Measurements from ENCODE around the gene CRYGB. TPM values are rescaled to one million over a fixed set of nuclear protein-coding genes. Genes with fewer than 3 reads are reported as not detected.

The CRYGB gene
- total and polyA plus RNA-seq, 3 donors from 2014 or later = 0.56 to 0.79 TPM; not detected in 1

- intact Hi-C loops (cut with DNase I; ENCODE audit: low total_unique reads) = no loop called here
- H3K27ac ChIP-seq = no peak overlapping the region
- TF ChIP-seq POLR2A (IDR thresholded peaks at IDR 0.05) (no peak), CTCF (IDR thresholded peaks at IDR 0.05) (no peak)
- no peaks in the 10 kb centered on the region for H3K36me3 ChIP-seq (ENCODE audit: low read depth, missing control alignments)
- 74 to 81% methylated on average over 9 of the region's 9 CpGs for WGBS, 2 donors
- no peak overlapping the region for H3K4me3 ChIP-seq
- no peaks in the 10 kb centered on the region for H3K27me3 ChIP-seq
- H3K9me3 ChIP-seq = no peaks in the 10 kb centered on the region
- H3K4me1 ChIP-seq = no peaks in the 10 kb centered on the region
- DNase-seq = no peak
Observed at GRCh38 chr2:208174144-208174543, 28.2 kb upstream of the CRYGB start.

- H3K27me3 ChIP-seq = no peaks in the 10 kb centered on the region
- 80 to 81% methylated on average over 4 of the region's 4 CpGs for WGBS, 2 donors
- no peaks in the 10 kb centered on the region for H3K4me1 ChIP-seq
- H3K27ac ChIP-seq = no peak overlapping the region
- H3K4me3 ChIP-seq = no peak overlapping the region
- H3K36me3 ChIP-seq (ENCODE audit: low read depth, missing control alignments) = no peaks in the 10 kb centered on the region
- no peaks in the 10 kb centered on the region for H3K9me3 ChIP-seq
- DNase-seq = no peak
- TF ChIP-seq POLR2A (IDR thresholded peaks at IDR 0.05) = no peak
- TF ChIP-seq CTCF (IDR thresholded peaks at IDR 0.05) = no peak
- intact Hi-C loops (cut with DNase I; ENCODE audit: low total_unique reads) = no loop called here
Observed at GRCh38 chr2:208172125-208172524, 26.2 kb upstream of the CRYGB start.

GRCh38 chr2:208164951-208165755, 19.2 kb upstream of the CRYGB start:
- Histone ChIP-seq H3K27ac (no peak overlapping the region), H3K36me3 (ENCODE audit: low read depth, missing control alignments) (no peaks in the 10 kb centered on the region), H3K9me3 (no peaks in the 10 kb centered on the region), H3K27me3 (no peaks in the 10 kb centered on the region), H3K4me1 (no peaks in the 10 kb centered on the region), H3K4me3 (no peak overlapping the region)
- no peak for DNase-seq
- intact Hi-C loops (cut with DNase I; ENCODE audit: low total_unique reads) = no loop called here
- 76 to 88% methylated on average over 2 of the region's 2 CpGs for WGBS, 2 donors
- no peak for TF ChIP-seq POLR2A (IDR thresholded peaks at IDR 0.05)
- no peak for TF ChIP-seq CTCF (IDR thresholded peaks at IDR 0.05)

GRCh38 chr2:208163489-208163888, 17.5 kb upstream of the CRYGB start, which contains the start of gene CRYGA:
TSS of gene CRYGA (minus strand) at chr2:208163589. CDS start at chr2:208163556, 33 bp downstream.
- Histone ChIP-seq H3K4me1 (no peaks in the 10 kb centered on the region), H3K9me3 (no peaks in the 10 kb centered on the region), H3K27ac (no peak within 1 kb of the TSS), H3K4me3 (no peak within 1 kb of the TSS), H3K36me3 (ENCODE audit: low read depth, missing control alignments) (no peaks in the 10 kb centered on the region), H3K27me3 (no peaks in the 10 kb centered on the region)
- TF ChIP-seq POLR2A (IDR thresholded peaks at IDR 0.05) (no peak), CTCF (IDR thresholded peaks at IDR 0.05) (no peak)
- DNase-seq = no peak
- 81 to 86% methylated on average over 2 of the region's 2 CpGs for WGBS, 2 donors
- intact Hi-C loops (cut with DNase I; ENCODE audit: low total_unique reads) = no loop called here

GRCh38 chr2:208156439-208156838, 10.5 kb upstream of the CRYGB start:
- H3K9me3 ChIP-seq = no peaks in the 10 kb centered on the region
- WGBS, 2 donors = 67 to 80% methylated on average over 2 of the region's 2 CpGs
- no peak for DNase-seq
- H3K4me3 ChIP-seq = no peak overlapping the region
- H3K27me3 ChIP-seq = no peaks in the 10 kb centered on the region
- H3K27ac ChIP-seq = no peak overlapping the region
- intact Hi-C loops (cut with DNase I; ENCODE audit: low total_unique reads) = no loop called here
- H3K4me1 ChIP-seq = no peaks in the 10 kb centered on the region
- H3K36me3 ChIP-seq (ENCODE audit: low read depth, missing control alignments) = no peaks in the 10 kb centered on the region
- TF ChIP-seq CTCF (IDR thresholded peaks at IDR 0.05) = no peak
- no peak for TF ChIP-seq POLR2A (IDR thresholded peaks at IDR 0.05)

Measured in testis (tissue), 3 donors.